K562 (cell line): ENCODE results near the gene MED13L.

Experiments used
- HNRNPK ChIP-seq: fragments of 200-400 bp; formaldehyde crosslinking; IDR thresholded peaks from one replicate; pipeline ENCODE4 v1.6.1; 2018; ENCODE audit warnings: mild to moderate bottlenecking, low read depth, low read length; ENCODE audit not compliant: poor library complexity, severe bottlenecking
- HNRNPL ChIP-seq: fragments of 200-400 bp; formaldehyde crosslinking; IDR thresholded peaks from 2 replicates; pipeline ENCODE4 v1.6.1; 2017; ENCODE audit warnings: low read depth, mild to moderate bottlenecking, low read length
- NFYB ChIP-seq: IDR thresholded peaks from 2 replicates; pipeline ENCODE4 v1.6.1; 2011; ENCODE audit warnings: mild to moderate bottlenecking, moderate library complexity; ENCODE audit not compliant: insufficient read length; ENCODE audit errors: extremely low read depth
- POLR2A ChIP-seq: fragments of 450-650 bp; conservative IDR thresholded peaks from 2 replicates; pipeline ENCODE4 v1.6.1; 2016
- POLR2AphosphoS5 ChIP-seq: IDR thresholded peaks from 2 replicates; pipeline ENCODE4 v1.6.1; 2011; ENCODE audit warnings: mild to moderate bottlenecking, low read depth, low read length, moderate library complexity; ENCODE audit not compliant: control insufficient read depth, insufficient read depth
- SMARCE1 ChIP-seq: fragments of 450-650 bp; IDR thresholded peaks from 2 replicates; pipeline ENCODE4 v1.7.1; 2016; ENCODE audit warnings: mild to moderate bottlenecking
- ZNF143 ChIP-seq: sonication (generic); formaldehyde crosslinking; IDR thresholded peaks from 2 replicates; pipeline ENCODE4 v1.9.0; 2022; ENCODE audit warnings: mild to moderate bottlenecking, missing genetic modification reagents
- ZNF696 ChIP-seq: fragments of 250-450 bp; sonication (Bioruptor Pico); conservative IDR thresholded peaks from 2 replicates; pipeline ENCODE4 v1.4.0; 2020; ENCODE audit warnings: mild to moderate bottlenecking, moderate library complexity
- ZNF76 ChIP-seq: fragments of 250-450 bp; sonication (Bioruptor Pico); IDR thresholded peaks from 2 replicates; pipeline ENCODE4 v1.4.0; 2020; ENCODE audit warnings: mild to moderate bottlenecking, moderate library complexity, borderline replicate concordance
- TF ChIP-seq, protein P1 (sequence below), 2 experiments: IDR thresholded peaks; 2 replicates each; pipeline ENCODE4 v1.6.1; 2011; ENCODE audit warnings: borderline replicate concordance in 1 of 2, control low read depth in 1 of 2, low read depth in 1 of 2, low read length in 1 of 2, mild to moderate bottlenecking in 1 of 2, mixed read lengths in 1 of 2, moderate library complexity in 1 of 2; ENCODE audit not compliant: insufficient read depth in 1 of 2, insufficient read length in 1 of 2, poor library complexity in 1 of 2, severe bottlenecking in 1 of 2; ENCODE audit errors: extremely low read depth in 1 of 2
- TF ChIP-seq, protein P2 (sequence below), 3 experiments: IDR thresholded peaks in 2 of 3; conservative IDR thresholded peaks in 1 of 3; 2 replicates each; pipeline ENCODE4 v1.5.1; 2011 to 2012; ENCODE audit warnings: low read length in 3 of 3, mild to moderate bottlenecking in 3 of 3, control low read depth in 2 of 3, improper control_type of control experiment in 1 of 3, inconsistent platforms in 1 of 3, low read depth in 1 of 3, mixed read lengths in 1 of 3, moderate library complexity in 1 of 3; ENCODE audit not compliant: insufficient read depth in 2 of 3
- TF ChIP-seq, protein P3 (sequence below), 2 experiments: fragments of 250-450 bp in 1 of 2; fragments of 450-650 bp in 1 of 2; sonication (Bioruptor Pico) in 1 of 2; IDR thresholded peaks; 2 replicates each; pipeline versions ENCODE4 v1.6.1 to v1.8.0; 2016 to 2021; ENCODE audit warnings: mild to moderate bottlenecking in 2 of 2, moderate library complexity in 2 of 2, missing compliant biosample characterization in 1 of 2, missing genetic modification characterization in 1 of 2
- TF ChIP-seq, protein P4 (sequence below), 2 experiments: fragments of 450-650 bp; IDR thresholded peaks; 2 replicates each; pipeline ENCODE4 v1.6.1; 2016

DNA sequence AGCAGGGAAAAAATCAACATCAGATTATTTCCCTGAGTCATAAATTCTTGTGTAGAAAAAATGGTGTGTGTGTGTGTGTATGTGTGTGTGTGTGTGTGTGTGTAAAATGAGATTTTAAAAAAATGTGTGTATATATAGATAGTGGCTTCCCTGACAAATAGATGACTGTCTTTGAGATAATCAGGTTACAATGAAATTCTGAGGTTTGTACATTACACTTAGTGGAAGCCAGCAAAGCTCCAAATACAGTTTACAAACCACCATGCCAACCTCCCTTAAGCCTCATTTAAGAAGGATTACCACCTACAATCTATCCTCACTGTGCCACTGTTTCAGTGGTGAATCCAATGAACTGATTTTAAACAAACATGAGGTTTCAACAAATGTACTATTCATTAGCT lies 93.8 kb downstream of the MED13L start:
- TF ChIP-seq ZNF143 (no peak), HNRNPK (no peak), SMARCE1 (0 out of 2 replicates have a peak, but pooled peaks have one; percentile 38), ZNF696 (no peak), POLR2AphosphoS5 (no peak), NFYB (no peak), ZNF76 (CRISPR knock-in tag) (no peak), HNRNPL (no peak), POLR2A (no peak)
- TF ChIP-seq, protein P1, sequence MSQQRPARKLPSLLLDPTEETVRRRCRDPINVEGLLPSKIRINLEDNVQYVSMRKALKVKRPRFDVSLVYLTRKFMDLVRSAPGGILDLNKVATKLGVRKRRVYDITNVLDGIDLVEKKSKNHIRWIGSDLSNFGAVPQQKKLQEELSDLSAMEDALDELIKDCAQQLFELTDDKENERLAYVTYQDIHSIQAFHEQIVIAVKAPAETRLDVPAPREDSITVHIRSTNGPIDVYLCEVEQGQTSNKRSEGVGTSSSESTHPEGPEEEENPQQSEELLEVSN (IDR thresholded peaks at IDR 0.05; ENCODE audit: borderline replicate concordance in 1 of 2, extremely low read depth in 1 of 2, insufficient read depth in 1 of 2, insufficient read length in 1 of 2, low read depth in 1 of 2, low read length in 1 of 2, poor library complexity in 1 of 2, severe bottlenecking in 1 of 2) = no peak
- TF ChIP-seq, protein P2, sequence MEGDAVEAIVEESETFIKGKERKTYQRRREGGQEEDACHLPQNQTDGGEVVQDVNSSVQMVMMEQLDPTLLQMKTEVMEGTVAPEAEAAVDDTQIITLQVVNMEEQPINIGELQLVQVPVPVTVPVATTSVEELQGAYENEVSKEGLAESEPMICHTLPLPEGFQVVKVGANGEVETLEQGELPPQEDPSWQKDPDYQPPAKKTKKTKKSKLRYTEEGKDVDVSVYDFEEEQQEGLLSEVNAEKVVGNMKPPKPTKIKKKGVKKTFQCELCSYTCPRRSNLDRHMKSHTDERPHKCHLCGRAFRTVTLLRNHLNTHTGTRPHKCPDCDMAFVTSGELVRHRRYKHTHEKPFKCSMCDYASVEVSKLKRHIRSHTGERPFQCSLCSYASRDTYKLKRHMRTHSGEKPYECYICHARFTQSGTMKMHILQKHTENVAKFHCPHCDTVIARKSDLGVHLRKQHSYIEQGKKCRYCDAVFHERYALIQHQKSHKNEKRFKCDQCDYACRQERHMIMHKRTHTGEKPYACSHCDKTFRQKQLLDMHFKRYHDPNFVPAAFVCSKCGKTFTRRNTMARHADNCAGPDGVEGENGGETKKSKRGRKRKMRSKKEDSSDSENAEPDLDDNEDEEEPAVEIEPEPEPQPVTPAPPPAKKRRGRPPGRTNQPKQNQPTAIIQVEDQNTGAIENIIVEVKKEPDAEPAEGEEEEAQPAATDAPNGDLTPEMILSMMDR (IDR thresholded peaks at IDR 0.05 in 2 of 3, conservative IDR thresholded peaks at IDR 0.05 in 1 of 3; ENCODE audit: insufficient read depth in 2 of 3, low read depth in 1 of 3, low read length in 3 of 3) = no peak
- TF ChIP-seq, protein P3, sequence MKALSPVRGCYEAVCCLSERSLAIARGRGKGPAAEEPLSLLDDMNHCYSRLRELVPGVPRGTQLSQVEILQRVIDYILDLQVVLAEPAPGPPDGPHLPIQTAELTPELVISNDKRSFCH (CRISPR knock-in tag; IDR thresholded peaks at IDR 0.05) = no peak
- TF ChIP-seq, protein P3 (tag; IDR thresholded peaks at IDR 0.05) = no peak
- TF ChIP-seq, protein P4, sequence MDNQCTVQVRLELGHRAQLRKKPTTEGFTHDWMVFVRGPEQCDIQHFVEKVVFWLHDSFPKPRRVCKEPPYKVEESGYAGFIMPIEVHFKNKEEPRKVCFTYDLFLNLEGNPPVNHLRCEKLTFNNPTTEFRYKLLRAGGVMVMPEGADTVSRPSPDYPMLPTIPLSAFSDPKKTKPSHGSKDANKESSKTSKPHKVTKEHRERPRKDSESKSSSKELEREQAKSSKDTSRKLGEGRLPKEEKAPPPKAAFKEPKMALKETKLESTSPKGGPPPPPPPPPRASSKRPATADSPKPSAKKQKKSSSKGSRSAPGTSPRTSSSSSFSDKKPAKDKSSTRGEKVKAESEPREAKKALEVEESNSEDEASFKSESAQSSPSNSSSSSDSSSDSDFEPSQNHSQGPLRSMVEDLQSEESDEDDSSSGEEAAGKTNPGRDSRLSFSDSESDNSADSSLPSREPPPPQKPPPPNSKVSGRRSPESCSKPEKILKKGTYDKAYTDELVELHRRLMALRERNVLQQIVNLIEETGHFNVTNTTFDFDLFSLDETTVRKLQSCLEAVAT (IDR thresholded peaks at IDR 0.05) = no peak
